Breast epithelium (tissue), 4 donors: Measurements from ENCODE around the gene CCDC91. TPM values are rescaled to one million over a fixed set of nuclear protein-coding genes. Genes with fewer than 3 reads are reported as not detected.

Experiments used
- DNase-seq, 2 donors: peaks; one replicate each; pipeline ENCODE4 v3.0.0-alpha.2; 2019; ENCODE audit warnings: low spot score in 2 of 2
- H3K27ac ChIP-seq, 2 donors: fragments of 200-600 bp; sonication (generic) in 1 of 2; one replicate each; pipeline ENCODE4 v1.5.1; 2016 to 2019; ENCODE audit warnings: mild to moderate bottlenecking in 1 of 2
- H3K27me3 ChIP-seq, 2 donors: fragments of 200-600 bp; sonication (generic) in 1 of 2; one replicate each; pipeline versions ENCODE4 v1.5.1 to v1.6.0; 2017 to 2019; ENCODE audit warnings: control low read depth in 1 of 2, mild to moderate bottlenecking in 1 of 2
- H3K36me3 ChIP-seq: fragments of 200-600 bp; one replicate; pipeline ENCODE4 v1.5.1; 2019
- H3K4me1 ChIP-seq, 2 donors: fragments of 200-600 bp; sonication (generic); one replicate each; pipeline ENCODE4 v1.5.1; 2016 to 2019; ENCODE audit warnings: control low read depth in 1 of 2
- H3K4me3 ChIP-seq, 3 donors: fragments of 200-600 bp; sonication (generic); 1 replicate in 2 of 3; 2 replicates in 1 of 3; pipeline ENCODE4 v1.5.1; 2016 to 2019; ENCODE audit warnings: mild to moderate bottlenecking in 3 of 3, moderate library complexity in 2 of 3
- H3K9me3 ChIP-seq, 2 donors: fragments of 200-600 bp; sonication (generic) in 1 of 2; one replicate each; pipeline ENCODE4 v1.5.1; 2016 to 2019; ENCODE audit warnings: control low read depth in 1 of 2
- CTCF ChIP-seq, 3 donors: fragments of 450-650 bp; IDR thresholded peaks; one replicate each; pipeline ENCODE4 v1.5.1; 2016 to 2017; ENCODE audit warnings: antibody characterized with exemption in 3 of 3, mild to moderate bottlenecking in 3 of 3, moderate library complexity in 3 of 3
- POLR2A ChIP-seq: fragments of 450-650 bp; IDR thresholded peaks from one replicate; pipeline ENCODE4 v1.6.1; 2016; ENCODE audit warnings: antibody characterized with exemption, mild to moderate bottlenecking, moderate library complexity
- POLR2AphosphoS5 ChIP-seq, 3 donors: sonication (generic); formaldehyde crosslinking; IDR thresholded peaks; one replicate each; pipeline ENCODE4 v1.6.1; 2017; ENCODE audit warnings: antibody characterized with exemption in 3 of 3
- intact Hi-C: fragments of 100-400 bp; cut with DNase I; formaldehyde crosslinking; loops from one replicate; pipeline ENCODE4 v1.15.1; 2023; ENCODE audit warnings: low total_unique reads
- total RNA-seq, 3 donors: library from RNA; depleted of rRNA; stranded (reverse); fragments of >200 nt; gene quantifications; one replicate each; pipeline ENCODE4 v1.1.0, GENCODE V29; 2016

CCDC91 gene
- total RNA-seq: 10 to 100 TPM; 45.9 to 68.9 (median 48.8) TPM

GRCh38 chr12:28190321-28191050, at the start of gene CCDC91:
Gene CCDC91 (plus strand): TSS chr12:28190456. CDS start chr12:28257216, 66,760 bp downstream.
- DNase-seq: peak; percentile 89
- peak within 1 kb of the TSS; percentile 77 to 88 (median 85) for H3K4me3 ChIP-seq
- no peaks in the 10 kb centered on the region for H3K27me3 ChIP-seq
- H3K27ac ChIP-seq: peak within 1 kb of the TSS; percentile 99
- no peaks in the 10 kb centered on the region for H3K36me3 ChIP-seq
- peaks cover 0 to 6% of the 10 kb centered on the region in 2 donors for H3K9me3 ChIP-seq
- intact Hi-C loops: no loop called here
- H3K4me1 ChIP-seq: peaks cover 0 to 5% of the 10 kb centered on the region in 2 donors
- TF ChIP-seq CTCF (IDR thresholded peaks at IDR 0.05): peak in 2 of 3 donors; percentile 27 to 28
- TF ChIP-seq POLR2AphosphoS5 (IDR thresholded peaks at IDR 0.05): peak; percentile 38 to 89 (median 72)
- TF ChIP-seq POLR2A: peak; percentile 65

- no peak for DNase-seq
- Histone ChIP-seq H3K9me3 (no peaks in the 10 kb centered on the region), H3K36me3 (no peaks in the 10 kb centered on the region), H3K4me1 (no peaks in the 10 kb centered on the region), H3K4me3 (no peak overlapping the region), H3K27ac (no peak overlapping the region), H3K27me3 (no peaks in the 10 kb centered on the region)
- TF ChIP-seq POLR2AphosphoS5 (IDR thresholded peaks at IDR 0.05) (no peak), POLR2A (no peak), CTCF (IDR thresholded peaks at IDR 0.05) (no peak)
- intact Hi-C loops: no loop called here
These were observed 46.2 kb upstream of the CCDC91 start for GRCh38 chr12:28144059-28144458.

- TF ChIP-seq CTCF (IDR thresholded peaks at IDR 0.05) (no peak), POLR2AphosphoS5 (IDR thresholded peaks at IDR 0.05) (no peak), POLR2A (no peak)
- no peak for DNase-seq
- no peaks in the 10 kb centered on the region for H3K9me3 ChIP-seq
- no peaks in the 10 kb centered on the region for H3K36me3 ChIP-seq
- intact Hi-C loops: no loop called here
- H3K4me1 ChIP-seq: no peaks in the 10 kb centered on the region
- H3K27me3 ChIP-seq: no peaks in the 10 kb centered on the region
- no peak overlapping the region for H3K4me3 ChIP-seq
- H3K27ac ChIP-seq: no peak overlapping the region
These were observed 45.7 kb upstream of the CCDC91 start for GRCh38 chr12:28144532-28144931.

GRCh38 chr12:28145216-28145615, 45.0 kb upstream of the CCDC91 start:
- no peaks in the 10 kb centered on the region for H3K9me3 ChIP-seq
- no peak overlapping the region for H3K4me3 ChIP-seq
- no peaks in the 10 kb centered on the region for H3K36me3 ChIP-seq
- TF ChIP-seq CTCF (IDR thresholded peaks at IDR 0.05) (no peak), POLR2A (no peak), POLR2AphosphoS5 (IDR thresholded peaks at IDR 0.05) (no peak)
- no peak overlapping the region for H3K27ac ChIP-seq
- intact Hi-C loops: no loop called here
- DNase-seq: no peak
- no peaks in the 10 kb centered on the region for H3K4me1 ChIP-seq
- H3K27me3 ChIP-seq: no peaks in the 10 kb centered on the region

GRCh38 chr12:28149279-28149678, 41.0 kb upstream of the CCDC91 start:
- Histone ChIP-seq H3K27ac (no peak overlapping the region), H3K27me3 (no peaks in the 10 kb centered on the region), H3K4me1 (no peaks in the 10 kb centered on the region), H3K36me3 (no peaks in the 10 kb centered on the region), H3K9me3 (no peaks in the 10 kb centered on the region), H3K4me3 (no peak overlapping the region)
- DNase-seq: no peak
- intact Hi-C loops: no loop called here
- TF ChIP-seq POLR2A: no peak
- TF ChIP-seq POLR2AphosphoS5 (IDR thresholded peaks at IDR 0.05): no peak
